HCT116 (cell line): Measurements from ENCODE around the gene ZNF418. TPM values are rescaled to one million over a fixed set of nuclear protein-coding genes. Genes with fewer than 3 reads are reported as not detected.

ENCODE experiments used
- ATAC-seq: fragments of 200-7000 bp; cut with Tn5 transposase; 2 replicates; pipeline ENCODE4 v1.9.1; 2020; ENCODE audit warnings: mild to moderate bottlenecking, moderate library complexity
- BruUV-seq: library from RNA; stranded (reverse); fragments of 400-500 nt; replicated peaks from 2 replicates; lab custom pipeline; 2021; lab: Mats Ljungman, UMichigan
- CTCF ChIA-PET: fragments of 300-600 bp; sonication (Branson Sonifier 250); formaldehyde crosslinking; loops from one replicate; lab custom pipeline; 2021; ENCODE audit warnings: antibody characterized with exemption; lab: Charles Lee
- POLR2A ChIA-PET: fragments of 300-600, 350-600 bp; sonication (Branson Sonifier 250); formaldehyde crosslinking; loops from one replicate; lab custom pipeline; 2021; ENCODE audit warnings: antibody characterized with exemption; lab: Charles Lee
- RAD21 ChIA-PET, 2 experiments: fragments of 300-600 bp; sonication (Branson Sonifier 250); formaldehyde crosslinking; loops; one replicate each; lab custom pipeline; 2023; ENCODE audit warnings: low total read pairs in 2 of 2; ENCODE audit not compliant: uncharacterized antibody in 2 of 2, unreplicated experiment in 2 of 2, low non-redundant PET in 1 of 2; lab: Charles Lee
- DNase-seq: peaks from one replicate; pipeline ENCODE4 v3.0.0-alpha.2; 2010; ENCODE audit warnings: low read depth, low spot score
- H2AFZ ChIP-seq: fragments of 200-600 bp; shearing (Covaris generic), sonication (generic); 2 replicates; pipeline ENCODE4 v1.6.1; 2017; ENCODE audit warnings: low read depth, mixed run types, mixed read lengths, antibody characterized with exemption, low read length; ENCODE audit not compliant: poor library complexity, severe bottlenecking
- H3K27ac ChIP-seq: 2 replicates; pipeline ENCODE4 v1.5.1; 2012; ENCODE audit warnings: low read depth, low read length
- H3K27me3 ChIP-seq: fragments of 200-600 bp; sonication (generic); 2 replicates; pipeline ENCODE4 v1.6.1; 2016; ENCODE audit warnings: mixed run types, low read length, mixed read lengths; ENCODE audit not compliant: insufficient read depth
- H3K36me3 ChIP-seq, 2 experiments: fragments of 200-500 bp in 1 of 2; fragments of 200-600 bp in 1 of 2; sonication (Bioruptor generic) in 1 of 2; sonication (generic) in 1 of 2; 2 replicates each; pipeline versions ENCODE4 v1.5.1 to v1.6.1; 2014 to 2016; ENCODE audit warnings: low read length in 2 of 2, inconsistent platforms in 1 of 2, mixed read lengths in 1 of 2, mixed run types in 1 of 2; ENCODE audit not compliant: insufficient read depth in 2 of 2, control insufficient read depth in 1 of 2
- H3K4me1 ChIP-seq, 2 experiments: fragments of 200-600 bp in 1 of 2; sonication (generic) in 1 of 2; 2 replicates each; pipeline versions ENCODE4 v1.5.1 to v1.6.1; 2012 to 2017; ENCODE audit warnings: low read length in 2 of 2, inconsistent platforms in 1 of 2, mild to moderate bottlenecking in 1 of 2, mixed read lengths in 1 of 2, mixed run types in 1 of 2, moderate library complexity in 1 of 2; ENCODE audit not compliant: insufficient read depth in 2 of 2, control insufficient read depth in 1 of 2
- H3K4me2 ChIP-seq: fragments of 200-600 bp; sonication (generic); 2 replicates; pipeline ENCODE4 v1.6.1; 2017; ENCODE audit warnings: mixed run types, low read length, mixed read lengths
- H3K4me3 ChIP-seq, 2 experiments: fragments of 200-600 bp in 1 of 2; sonication (generic) in 1 of 2; replicated peaks in 1 of 2; 2 replicates each; pipeline ENCODE4 v1.5.1; 2011 to 2016; ENCODE audit warnings: low read length in 2 of 2, control low read depth in 1 of 2, low read depth in 1 of 2, mild to moderate bottlenecking in 1 of 2, mixed read lengths in 1 of 2, mixed run types in 1 of 2
- H3K79me2 ChIP-seq: fragments of 200-600 bp; sonication (generic); 2 replicates; pipeline ENCODE4 v1.6.1; 2017; ENCODE audit warnings: mild to moderate bottlenecking, mixed run types, low read length, moderate library complexity, mixed read lengths; ENCODE audit not compliant: insufficient read depth
- H3K9ac ChIP-seq: fragments of 200-600 bp; sonication (generic); 2 replicates; pipeline ENCODE4 v1.6.1; 2016; ENCODE audit warnings: low read length, mixed read lengths
- H3K9me2 ChIP-seq: fragments of 200-600 bp; sonication (generic), shearing (Covaris generic); 2 replicates; pipeline ENCODE4 v1.6.1; 2017; ENCODE audit warnings: mixed run types, mild to moderate bottlenecking, moderate library complexity; ENCODE audit not compliant: insufficient read depth
- H3K9me3 ChIP-seq, 2 experiments: fragments of 200-500 bp in 1 of 2; fragments of 200-600 bp in 1 of 2; sonication (Bioruptor generic) in 1 of 2; sonication (generic) in 1 of 2; 2 replicates each; pipeline ENCODE4 v1.6.1; 2014 to 2017; ENCODE audit warnings: low read length in 2 of 2, mixed read lengths in 2 of 2, inconsistent platforms in 1 of 2, low read depth in 1 of 2, mild to moderate bottlenecking in 1 of 2, mixed run types in 1 of 2, moderate library complexity in 1 of 2; ENCODE audit not compliant: control insufficient read depth in 1 of 2, insufficient read depth in 1 of 2
- H4K20me1 ChIP-seq: fragments of 200-600 bp; sonication (generic), shearing (Covaris generic); 2 replicates; pipeline ENCODE4 v1.6.1; 2017; ENCODE audit warnings: mixed run types, mild to moderate bottlenecking, moderate library complexity; ENCODE audit not compliant: insufficient read depth
- CBX3 ChIP-seq: IDR thresholded peaks from 2 replicates; pipeline ENCODE4 v1.6.1; 2012; ENCODE audit warnings: low read depth
- EZH2phosphoT487 ChIP-seq: fragments of 200-600 bp; IDR thresholded peaks from 2 replicates; pipeline ENCODE4 v1.6.1; 2018; ENCODE audit warnings: antibody characterized with exemption, borderline replicate concordance
- REST ChIP-seq: IDR thresholded peaks from 2 replicates; pipeline ENCODE4 v1.6.1; 2012; ENCODE audit warnings: low read depth
- SP1 ChIP-seq: IDR thresholded peaks from 2 replicates; pipeline ENCODE4 v1.6.1; 2012; ENCODE audit warnings: low read depth
- YY1 ChIP-seq: IDR thresholded peaks from 2 replicates; pipeline ENCODE4 v1.6.1; 2011; ENCODE audit warnings: low read length, low read depth, moderate library complexity, mild to moderate bottlenecking; ENCODE audit not compliant: insufficient replicate concordance; ENCODE audit errors: extremely low read depth
- ZBTB33 ChIP-seq: IDR thresholded peaks from 2 replicates; pipeline ENCODE4 v1.6.1; 2011; ENCODE audit warnings: mild to moderate bottlenecking, low read length, moderate library complexity; ENCODE audit not compliant: insufficient replicate concordance; ENCODE audit errors: extremely low read depth
- intact Hi-C: fragments of 100-400 bp; cut with micrococcal nuclease; formaldehyde crosslinking; loops from 2 replicates; pipeline ENCODE4 v1.10.0; 2022
- total RNA-seq: library from RNA; stranded (reverse); gene quantifications from one replicate; pipeline ENCODE4 v1.2.1, GENCODE V29; 2021; ENCODE audit not compliant: unreplicated experiment

The ZNF418 gene
- total RNA-seq, 1 experiment from 2014 or later = not detected

- TF ChIP-seq YY1 = no peak
- no peak for TF ChIP-seq CBX3
- TF ChIP-seq SP1 = no peak
- no peak for TF ChIP-seq REST
- TF ChIP-seq EZH2phosphoT487 = no peak
- TF ChIP-seq ZBTB33 = no peak
- Histone ChIP-seq H3K4me3 (no peak overlapping the region), H3K9ac (no peak overlapping the region), H3K79me2 (no peaks in the 10 kb centered on the region), H2AFZ (no peak overlapping the region), H3K36me3 (no peaks in the 10 kb centered on the region), H3K27ac (no peak overlapping the region), H3K4me1 (no peaks in the 10 kb centered on the region), H3K9me3 (peaks cover 0 to 16% of the 10 kb centered on the region in 2 experiments; a peak in 1 of 4 replicates), H3K27me3 (no peaks in the 10 kb centered on the region), H3K4me2 (no peak overlapping the region), H4K20me1 (no peaks in the 10 kb centered on the region), H3K9me2 (no peaks in the 10 kb centered on the region)
- BruUV-seq = no TSS peak
- ChIA-PET POLR2A (no interaction called here), RAD21 (no interaction called here), CTCF (no interaction called here)
- DNase-seq = no peak
- intact Hi-C loops = no loop called here
- no peak for ATAC-seq
Measured at GRCh38 chr19:57887195-57887941, 47.8 kb downstream of the ZNF418 start.
